Measurements from ENCODE around the gene KIRREL3.

Gene KIRREL3

DNA sequence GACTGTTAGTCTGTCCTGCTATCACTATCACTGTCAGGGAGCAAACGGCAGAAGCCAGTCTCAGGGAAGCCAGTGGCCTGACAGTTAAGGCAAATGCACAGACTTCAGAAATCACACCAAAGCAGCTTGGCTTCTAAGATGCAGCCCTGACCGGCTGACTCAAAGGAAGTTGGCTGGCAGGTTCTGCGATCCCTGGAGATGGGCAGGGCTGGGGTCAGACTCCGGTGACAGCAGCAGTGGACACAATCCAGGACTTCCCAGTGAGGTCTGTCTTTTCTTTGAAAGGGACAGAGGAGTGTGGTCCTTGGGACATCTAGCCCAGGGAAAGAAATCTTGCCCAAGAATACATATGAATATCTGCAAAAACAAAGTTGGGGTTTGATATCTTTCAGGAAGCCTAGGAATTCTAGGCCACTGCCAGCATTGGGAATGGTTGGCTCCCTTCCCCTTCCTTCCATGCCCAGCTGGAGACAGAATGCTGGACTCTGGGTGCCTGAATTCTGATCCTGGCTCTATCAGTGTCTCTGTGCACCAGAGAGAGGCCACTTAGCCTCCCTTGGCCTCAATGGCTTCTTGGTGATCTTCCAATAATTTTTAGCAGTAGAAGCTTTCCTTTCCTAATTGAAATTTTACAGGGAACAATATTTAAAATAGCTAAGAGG is 108.9 kb downstream of the KIRREL3 start:
- TF ChIP-seq, protein P1, sequence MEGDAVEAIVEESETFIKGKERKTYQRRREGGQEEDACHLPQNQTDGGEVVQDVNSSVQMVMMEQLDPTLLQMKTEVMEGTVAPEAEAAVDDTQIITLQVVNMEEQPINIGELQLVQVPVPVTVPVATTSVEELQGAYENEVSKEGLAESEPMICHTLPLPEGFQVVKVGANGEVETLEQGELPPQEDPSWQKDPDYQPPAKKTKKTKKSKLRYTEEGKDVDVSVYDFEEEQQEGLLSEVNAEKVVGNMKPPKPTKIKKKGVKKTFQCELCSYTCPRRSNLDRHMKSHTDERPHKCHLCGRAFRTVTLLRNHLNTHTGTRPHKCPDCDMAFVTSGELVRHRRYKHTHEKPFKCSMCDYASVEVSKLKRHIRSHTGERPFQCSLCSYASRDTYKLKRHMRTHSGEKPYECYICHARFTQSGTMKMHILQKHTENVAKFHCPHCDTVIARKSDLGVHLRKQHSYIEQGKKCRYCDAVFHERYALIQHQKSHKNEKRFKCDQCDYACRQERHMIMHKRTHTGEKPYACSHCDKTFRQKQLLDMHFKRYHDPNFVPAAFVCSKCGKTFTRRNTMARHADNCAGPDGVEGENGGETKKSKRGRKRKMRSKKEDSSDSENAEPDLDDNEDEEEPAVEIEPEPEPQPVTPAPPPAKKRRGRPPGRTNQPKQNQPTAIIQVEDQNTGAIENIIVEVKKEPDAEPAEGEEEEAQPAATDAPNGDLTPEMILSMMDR (IDR thresholded peaks at IDR 0.05; ENCODE audit: control insufficient read depth, insufficient read depth, low read depth, low read length, missing control alignments): no peak
- no peak for DNase-seq (ENCODE audit: low read depth)
- H3K4me3 ChIP-seq (ENCODE audit: control insufficient read depth, low read depth, low read length): no peak overlapping the region

DNA sequence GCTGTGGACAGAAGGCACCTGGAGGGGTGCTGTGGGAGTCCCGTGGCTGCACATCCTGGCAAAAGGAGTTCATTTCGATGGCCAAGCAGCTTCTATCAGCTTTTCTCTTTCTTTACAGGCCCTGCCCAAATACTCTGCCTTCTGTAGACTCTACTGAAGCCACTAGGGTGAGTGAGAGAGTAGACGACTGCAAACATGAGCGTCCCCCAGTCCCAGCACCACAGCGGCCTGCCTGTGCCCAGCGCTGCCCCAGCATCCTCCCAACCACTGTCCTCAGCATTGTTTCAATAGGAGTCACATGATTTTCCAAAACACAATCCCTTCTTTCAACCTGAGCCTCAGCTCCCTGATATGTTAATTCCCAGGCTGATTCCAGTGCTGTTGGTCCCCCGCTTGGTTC is 110.0 kb downstream of the KIRREL3 start:
- no peak for DNase-seq (ENCODE audit: low read depth)
- TF ChIP-seq, protein P1 (IDR thresholded peaks at IDR 0.05; ENCODE audit: control insufficient read depth, insufficient read depth, low read depth, low read length, missing control alignments): no peak

DNA sequence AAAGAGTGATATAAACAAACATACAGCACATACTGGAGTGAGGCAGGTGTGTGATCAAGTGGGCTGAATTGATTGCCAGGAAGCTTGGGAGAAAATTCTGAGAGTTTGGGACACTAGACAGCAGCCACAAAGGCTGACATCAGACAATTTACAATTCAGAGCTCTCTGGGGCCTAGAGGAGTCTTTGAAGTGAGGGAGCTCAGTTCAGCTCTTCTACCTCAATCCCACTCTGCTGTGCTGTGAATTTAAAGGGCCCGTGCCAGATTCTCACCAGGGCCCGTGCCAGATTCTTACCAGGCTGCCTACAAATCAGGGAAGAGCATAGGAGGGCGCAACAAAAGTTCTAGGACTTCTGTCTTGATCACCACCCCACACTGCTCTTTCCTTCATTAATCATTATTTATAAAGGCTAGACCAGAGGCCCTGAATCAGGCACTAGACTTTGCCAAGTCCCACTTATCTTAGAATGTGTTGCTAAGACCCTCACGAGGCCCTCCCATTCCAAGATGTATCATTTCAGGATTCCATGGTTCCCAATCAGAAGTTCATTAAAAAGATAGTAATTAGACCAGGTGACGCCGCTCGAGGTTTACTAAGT is 112.4 kb downstream of the KIRREL3 start:
- no peak overlapping the region for H3K4me3 ChIP-seq (ENCODE audit: control insufficient read depth, low read depth, low read length)
- TF ChIP-seq, protein P1 (IDR thresholded peaks at IDR 0.05; ENCODE audit: control insufficient read depth, insufficient read depth, low read depth, low read length, missing control alignments): no peak
- no peak for DNase-seq (ENCODE audit: low read depth)

More for the DNA sequence above, 110.0 kb downstream of the KIRREL3 start:
- no peak overlapping the region for H3K4me3 ChIP-seq (ENCODE audit: control insufficient read depth, low read depth, low read length)

DNA sequence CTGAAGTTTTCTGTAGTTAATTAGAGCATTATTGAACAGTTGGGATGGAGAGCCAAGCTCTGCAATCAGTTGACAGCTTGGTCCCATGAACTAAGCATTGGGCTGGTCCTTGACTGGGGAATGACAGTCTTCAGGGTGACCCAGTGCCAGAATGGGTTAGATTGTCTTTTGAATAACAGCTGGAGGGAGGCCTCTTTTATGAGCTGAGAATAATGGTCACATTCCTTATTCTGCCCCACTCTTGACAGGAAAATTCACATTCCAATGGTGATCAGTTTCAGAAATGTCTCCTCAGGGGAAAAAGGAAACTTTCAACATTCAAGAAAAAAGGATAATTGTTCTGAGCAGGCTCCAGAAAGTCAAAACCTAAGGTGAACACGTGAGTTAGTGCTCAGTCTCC is 113.9 kb downstream of the KIRREL3 start:
- DNase-seq (ENCODE audit: low read depth): no peak
- TF ChIP-seq, protein P1 (IDR thresholded peaks at IDR 0.05; ENCODE audit: control insufficient read depth, insufficient read depth, low read depth, low read length, missing control alignments): no peak
- H3K4me3 ChIP-seq (ENCODE audit: control insufficient read depth, low read depth, low read length): no peak overlapping the region

DNA sequence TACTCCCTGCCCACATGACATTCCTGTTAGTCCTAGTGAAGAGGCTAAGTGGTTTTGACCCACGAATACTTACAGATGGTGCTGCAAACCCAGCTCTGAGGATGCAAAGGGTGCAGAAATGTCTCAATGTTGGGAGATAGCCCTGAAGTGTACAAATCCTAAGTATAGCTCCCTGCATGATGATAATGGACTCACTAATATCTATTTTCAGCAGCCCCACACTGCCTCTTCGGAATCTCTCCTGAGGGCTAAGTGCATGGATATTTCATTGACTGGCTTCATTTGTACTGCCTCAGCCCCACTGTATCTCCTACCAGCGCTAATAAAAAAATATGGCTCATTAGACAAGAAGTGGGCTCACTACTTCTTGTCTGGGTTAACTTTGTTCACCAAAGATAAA is 114.5 kb downstream of the KIRREL3 start:
- TF ChIP-seq, protein P1 (IDR thresholded peaks at IDR 0.05; ENCODE audit: control insufficient read depth, insufficient read depth, low read depth, low read length, missing control alignments): no peak
- no peak overlapping the region for H3K4me3 ChIP-seq (ENCODE audit: control insufficient read depth, low read depth, low read length)
- DNase-seq (ENCODE audit: low read depth): no peak

DNA sequence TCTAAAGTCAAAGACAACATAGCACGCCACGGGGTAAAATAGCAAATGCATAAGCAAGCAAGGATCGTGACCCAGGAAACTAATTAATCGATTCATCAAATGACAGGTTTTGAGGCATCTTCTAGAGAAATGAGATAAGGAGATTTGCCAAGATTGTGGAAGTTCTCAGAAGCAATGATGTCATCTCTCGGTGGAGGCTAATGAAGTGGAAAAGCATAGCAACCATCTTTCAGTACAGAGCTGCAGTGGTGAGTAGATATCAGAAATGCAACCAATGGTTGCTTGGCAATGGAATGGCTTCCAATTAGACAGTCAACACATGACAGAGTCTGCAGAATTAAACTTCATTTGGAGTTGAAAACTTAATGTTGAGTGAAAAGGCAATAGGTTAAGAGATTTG is 116.0 kb downstream of the KIRREL3 start:
- DNase-seq (ENCODE audit: low read depth): no peak
- H3K4me3 ChIP-seq (ENCODE audit: control insufficient read depth, low read depth, low read length): no peak overlapping the region
- TF ChIP-seq, protein P1 (IDR thresholded peaks at IDR 0.05; ENCODE audit: control insufficient read depth, insufficient read depth, low read depth, low read length, missing control alignments): no peak
